HEK293 (cell line): ENCODE data around the gene MCM7.
A peak's percentile ranks its signal among the peaks of the same experiment; 100 is the strongest.
"Not testable (repeated sequence)": the region's sequence is repeated elsewhere in the genome, so short reads cannot be mapped to it uniquely, and the experiment has no call there.

Experiments used
- CTCF ChIA-PET: fragments of 350-600 bp; formaldehyde crosslinking; extraction: SDS; loops from one replicate; lab custom pipeline; 2021; ENCODE audit warnings: antibody characterized with exemption; lab: Yijun Ruan, JAX
- POLR2A ChIA-PET: fragments of 300-600 bp; formaldehyde crosslinking; extraction: SDS; loops from one replicate; lab custom pipeline; 2020; ENCODE audit warnings: antibody characterized with exemption, inconsistent platforms; lab: Yijun Ruan, JAX
- H3K27ac ChIP-seq: fragments of 200-500 bp; sonication (Bioruptor generic); 2 replicates; pipeline ENCODE4 v1.5.1; 2014; ENCODE audit warnings: low read depth, low read length, control low read depth, inconsistent platforms; ENCODE audit errors: extremely low read depth
- H3K36me3 ChIP-seq, 2 experiments: fragments of 200-500 bp in 1 of 2; sonication (Bioruptor generic) in 1 of 2; 1 replicate in 1 of 2; 2 replicates in 1 of 2; pipeline ENCODE4 v1.5.1; 2014 to 2017; ENCODE audit warnings: inconsistent platforms in 2 of 2, low read length in 2 of 2; ENCODE audit not compliant: control insufficient read depth in 2 of 2, insufficient read depth in 1 of 2
- H3K4me1 ChIP-seq: fragments of 200-500 bp; sonication (Bioruptor generic); 2 replicates; pipeline ENCODE4 v1.5.1; 2014; ENCODE audit warnings: mild to moderate bottlenecking, low read length, inconsistent platforms; ENCODE audit not compliant: control insufficient read depth, insufficient read depth
- H3K4me3 ChIP-seq: 2 replicates; pipeline ENCODE4 v1.5.1; 2011; ENCODE audit warnings: low read depth, mild to moderate bottlenecking, control low read depth, low read length, moderate library complexity
- H3K9me3 ChIP-seq: fragments of 200-500 bp; sonication (Bioruptor generic); 2 replicates; pipeline ENCODE4 v1.5.1; 2014; ENCODE audit warnings: low read depth, low read length, inconsistent platforms; ENCODE audit not compliant: control insufficient read depth, insufficient read depth
- GLI2 ChIP-seq: fragments of 450-650 bp; formaldehyde crosslinking; IDR thresholded peaks from 2 replicates; pipeline ENCODE4; 2017; ENCODE audit warnings: missing biosample characterization, missing genetic modification characterization, low read depth, borderline replicate concordance
- GLI4 ChIP-seq: fragments of 450-650 bp; formaldehyde crosslinking; IDR thresholded peaks from 2 replicates; pipeline ENCODE4 v1.5.1; 2016; ENCODE audit warnings: missing biosample characterization, missing genetic modification characterization
- HIC1 ChIP-seq: fragments of 450-650 bp; formaldehyde crosslinking; IDR thresholded peaks from 2 replicates; pipeline ENCODE4 v1.5.1; 2016; ENCODE audit warnings: missing biosample characterization, missing genetic modification characterization
- KLF1 ChIP-seq: fragments of 450-650 bp; formaldehyde crosslinking; IDR thresholded peaks from 2 replicates; pipeline ENCODE4 v1.5.1; 2016; ENCODE audit warnings: missing biosample characterization, missing genetic modification characterization
- PBX3 ChIP-seq: sonication (generic); formaldehyde crosslinking; IDR thresholded peaks from 2 replicates; pipeline ENCODE4 v1.8.1; 2022; ENCODE audit warnings: mild to moderate bottlenecking, moderate library complexity, missing genetic modification reagents
- PRDM10 ChIP-seq: fragments of 450-650 bp; formaldehyde crosslinking; IDR thresholded peaks from 2 replicates; pipeline ENCODE4 v1.5.1; 2016; ENCODE audit warnings: missing biosample characterization, missing genetic modification characterization
- SALL2 ChIP-seq: fragments of 450-650 bp; formaldehyde crosslinking; IDR thresholded peaks from 2 replicates; pipeline ENCODE4 v1.5.0; 2017; ENCODE audit warnings: missing biosample characterization, mild to moderate bottlenecking, missing genetic modification characterization, borderline replicate concordance
- ZNF280D ChIP-seq: fragments of 450-650 bp; formaldehyde crosslinking; IDR thresholded peaks from 2 replicates; pipeline ENCODE4 v1.5.1; 2016; ENCODE audit warnings: missing biosample characterization, missing genetic modification characterization
- ZNF529 ChIP-seq: fragments of 450-650 bp; formaldehyde crosslinking; IDR thresholded peaks from 2 replicates; pipeline ENCODE4 v1.5.1; 2017; ENCODE audit warnings: missing genetic modification characterization, missing biosample characterization; ENCODE audit not compliant: insufficient replicate concordance
- ZNF555 ChIP-seq: fragments of 450-650 bp; formaldehyde crosslinking; conservative IDR thresholded peaks from 2 replicates; pipeline ENCODE4 v1.5.1; 2017; ENCODE audit warnings: missing biosample characterization, mild to moderate bottlenecking, missing genetic modification characterization, inconsistent platforms
- ZNF600 ChIP-seq: fragments of 450-650 bp; formaldehyde crosslinking; IDR thresholded peaks from 2 replicates; pipeline ENCODE4 v1.5.1; 2016; ENCODE audit warnings: missing biosample characterization, missing genetic modification characterization
- ZNF610 ChIP-seq: fragments of 450-650 bp; formaldehyde crosslinking; IDR thresholded peaks from 2 replicates; pipeline ENCODE4 v1.5.1; 2016; ENCODE audit warnings: missing biosample characterization, missing genetic modification characterization, borderline replicate concordance
- ZNF623 ChIP-seq: fragments of 450-650 bp; formaldehyde crosslinking; IDR thresholded peaks from 2 replicates; pipeline ENCODE4 v1.5.1; 2016; ENCODE audit warnings: missing biosample characterization, missing genetic modification characterization
- ZNF785 ChIP-seq: fragments of 450-650 bp; formaldehyde crosslinking; IDR thresholded peaks from 2 replicates; pipeline ENCODE4 v1.5.1; 2016; ENCODE audit warnings: missing biosample characterization, missing genetic modification characterization
- ZSCAN30 ChIP-seq: fragments of 450-650 bp; IDR thresholded peaks from 2 replicates; pipeline ENCODE4 v1.5.1; 2018; ENCODE audit warnings: missing biosample characterization, mild to moderate bottlenecking, missing genetic modification characterization, moderate library complexity

Gene MCM7

GRCh38 chr7:100146350-100146749 is 45.2 kb upstream of the MCM7 start:
- H3K4me1 ChIP-seq, result peaks cover 10% of the 10 kb centered on the region
- not testable (repeated sequence) for H3K9me3 ChIP-seq
- CTCF ChIA-PET, result interaction anchor here (0.8 to 3.2 kb wide), 2 partner anchors 13 to 198 kb away, joined by 3 to 11 read pairs; no protein-coding TSS in a partner anchor

GRCh38 chr7:100142461-100142860 is 41.3 kb upstream of the MCM7 start:
- Histone ChIP-seq H3K36me3 (no peaks in the 10 kb centered on the region), H3K4me1 (no peaks in the 10 kb centered on the region), H3K4me3 (no peak overlapping the region)
- CTCF ChIA-PET, result interaction anchor here (0.6 to 2.6 kb wide), 2 partner anchors 11 to 74 kb away, joined by 3 to 33 read pairs; no protein-coding TSS in a partner anchor
- no peak for TF ChIP-seq HIC1 (tag by site-specific recombination)
- no peak for TF ChIP-seq ZNF623
- no peak for TF ChIP-seq GLI4 (tag by site-specific recombination)
- TF ChIP-seq ZNF280D (tag by site-specific recombination), result no peak
- TF ChIP-seq ZNF600 (tag by site-specific recombination), result no peak
- no peak for TF ChIP-seq ZNF529 (tag by site-specific recombination)
- no peak for TF ChIP-seq ZSCAN30 (tag by site-specific recombination)
- TF ChIP-seq KLF1 (tag by site-specific recombination), result no peak
- no peak for TF ChIP-seq ZNF610 (tag by site-specific recombination)
- TF ChIP-seq PBX3 (CRISPR knock-in tag), result no peak
- no peak for TF ChIP-seq ZNF555 (tag by site-specific recombination)
- TF ChIP-seq SALL2 (tag by site-specific recombination), result no peak
- TF ChIP-seq ZNF785, result no peak
- no peak for TF ChIP-seq GLI2
- TF ChIP-seq, all 188 proteins: peak for 0
- POLR2A ChIA-PET, result interaction anchor here (0.7 to 0.9 kb wide), 2 partner anchors 12 to 41 kb away, joined by 4 to 5 read pairs; partner anchors contain the start of gene AP4M1
- H3K9me3 ChIP-seq, result no peaks in the 10 kb centered on the region
- no peak overlapping the region for H3K27ac ChIP-seq

More at GRCh38 chr7:100146350-100146749, 45.2 kb upstream of the MCM7 start:
- H3K27ac ChIP-seq, H3K4me3 ChIP-seq, H3K36me3 ChIP-seq: not testable (repeated sequence)
- TF ChIP-seq PRDM10 (tag by site-specific recombination), result 0 out of 2 replicates have a peak, but pooled peaks have one; percentile 13
- POLR2A ChIA-PET, result interaction anchor here (0.7 kb wide), 2 partner anchors 10 to 14 kb away, joined by 3 read pairs; no protein-coding TSS in a partner anchor
